A172 (cell line): ENCODE results near the gene ZNF341. TPM values are rescaled to one million over a fixed set of nuclear protein-coding genes. Genes with fewer than 3 reads are reported as not detected.

ENCODE experiments used
- DNase-seq: peaks from one replicate; pipeline ENCODE4 v3.0.0-alpha.2; 2015; ENCODE audit warnings: low spot score
- total RNA-seq: library from RNA; depleted of rRNA; stranded (reverse); fragments of >200 nt; shearing (Covaris generic); gene quantifications from 2 replicates; pipeline ENCODE4 v1.2.3, GENCODE V29; 2014

Gene ZNF341
- total RNA-seq, 1 experiment from 2014 or later: 0.81 TPM

GRCh38 chr20:33701629-33702450 lies 30.0 kb upstream of the ZNF341 start:
- no peak for DNase-seq

GRCh38 chr20:33702861-33703260 lies 28.9 kb upstream of the ZNF341 start:
- no peak for DNase-seq

GRCh38 chr20:33703498-33704137 lies 28.2 kb upstream of the ZNF341 start:
- DNase-seq: no peak

GRCh38 chr20:33704197-33704924 lies 27.4 kb upstream of the ZNF341 start:
- peak; percentile 66 for DNase-seq

- DNase-seq: no peak
Measured at GRCh38 chr20:33707668-33708067, 24.1 kb upstream of the ZNF341 start.

- DNase-seq: peak; percentile 47
Measured at GRCh38 chr20:33709398-33709797, 22.4 kb upstream of the ZNF341 start.

- no peak for DNase-seq
Measured at GRCh38 chr20:33709905-33710541, 21.8 kb upstream of the ZNF341 start.

DNA sequence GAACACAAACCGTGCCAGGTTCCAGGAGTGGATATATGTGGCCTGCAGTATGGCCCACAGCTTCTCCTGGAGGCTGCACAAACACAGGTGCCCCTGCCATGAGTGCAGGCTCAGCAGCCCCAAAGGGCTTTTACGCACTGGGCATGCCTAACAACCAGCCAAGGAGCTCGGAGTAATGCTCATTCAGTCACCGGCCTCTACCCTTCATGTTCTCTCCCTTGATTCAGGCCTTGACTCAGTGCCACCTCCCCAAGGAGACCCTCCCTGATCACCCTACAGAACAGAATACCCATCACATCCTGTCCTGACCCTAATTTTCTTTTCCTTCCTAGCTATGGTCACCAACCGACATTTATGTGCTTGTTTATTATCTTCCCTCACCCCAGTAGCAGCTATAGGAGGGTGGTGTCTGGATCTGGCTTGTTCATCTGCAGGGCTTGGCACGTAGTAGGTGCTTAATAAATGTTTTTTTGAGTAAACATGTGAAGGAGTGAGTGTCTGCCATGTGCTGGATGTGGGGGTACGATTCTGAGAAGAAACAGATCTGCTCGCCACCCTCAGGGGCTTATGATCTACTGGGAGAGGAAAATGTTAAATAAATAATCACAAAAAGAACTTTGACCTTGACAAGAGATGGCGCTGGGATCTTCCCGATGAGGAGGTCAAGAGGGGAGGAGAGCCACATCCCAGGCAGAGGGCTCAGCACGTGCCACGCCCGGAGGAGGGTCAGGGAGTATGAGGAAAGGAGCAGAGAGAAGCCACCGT lies 20.9 kb upstream of the ZNF341 start:
- no peak for DNase-seq

DNA sequence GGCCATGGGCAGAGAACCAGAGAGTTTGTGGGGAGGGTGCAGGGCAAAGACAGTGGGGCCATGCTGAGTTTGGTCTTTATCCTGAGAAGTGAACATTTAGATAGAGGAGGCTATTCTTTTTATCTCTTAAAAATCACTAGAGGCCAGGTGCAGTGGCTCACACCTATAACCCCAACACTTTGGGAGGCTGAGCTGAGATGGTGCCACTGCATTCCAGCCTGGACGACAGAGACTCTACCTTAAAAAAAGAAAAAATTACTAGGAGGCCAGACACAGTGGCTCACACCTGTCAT lies 20.4 kb upstream of the ZNF341 start:
- no peak for DNase-seq

DNA sequence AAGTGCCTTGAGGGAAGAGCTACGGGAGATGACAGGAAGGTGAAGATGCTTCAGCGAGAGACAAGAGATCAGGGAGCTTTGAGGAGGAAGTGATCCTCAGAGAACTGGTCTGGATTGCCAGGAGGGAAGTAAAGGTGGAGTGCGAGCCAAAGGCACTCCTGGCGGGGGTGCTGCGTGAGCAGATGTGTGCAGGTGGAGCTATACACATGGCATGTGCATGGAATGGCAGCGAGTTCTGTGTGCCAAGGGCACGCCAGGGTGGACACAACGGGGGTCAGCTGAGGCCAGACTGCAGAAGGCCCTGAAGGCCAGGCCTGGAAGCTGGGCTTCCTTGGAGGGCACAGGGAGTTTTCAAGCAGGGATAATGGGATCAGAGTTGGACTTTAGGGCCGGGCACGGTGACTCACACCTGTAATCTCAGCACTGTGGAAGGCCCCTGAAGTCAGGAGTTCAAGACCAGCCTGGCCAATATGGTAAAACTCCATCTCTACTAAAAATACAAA lies 17.9 kb upstream of the ZNF341 start:
- DNase-seq: no peak

GRCh38 chr20:33716498-33716897 lies 15.3 kb upstream of the ZNF341 start:
- no peak for DNase-seq

DNA sequence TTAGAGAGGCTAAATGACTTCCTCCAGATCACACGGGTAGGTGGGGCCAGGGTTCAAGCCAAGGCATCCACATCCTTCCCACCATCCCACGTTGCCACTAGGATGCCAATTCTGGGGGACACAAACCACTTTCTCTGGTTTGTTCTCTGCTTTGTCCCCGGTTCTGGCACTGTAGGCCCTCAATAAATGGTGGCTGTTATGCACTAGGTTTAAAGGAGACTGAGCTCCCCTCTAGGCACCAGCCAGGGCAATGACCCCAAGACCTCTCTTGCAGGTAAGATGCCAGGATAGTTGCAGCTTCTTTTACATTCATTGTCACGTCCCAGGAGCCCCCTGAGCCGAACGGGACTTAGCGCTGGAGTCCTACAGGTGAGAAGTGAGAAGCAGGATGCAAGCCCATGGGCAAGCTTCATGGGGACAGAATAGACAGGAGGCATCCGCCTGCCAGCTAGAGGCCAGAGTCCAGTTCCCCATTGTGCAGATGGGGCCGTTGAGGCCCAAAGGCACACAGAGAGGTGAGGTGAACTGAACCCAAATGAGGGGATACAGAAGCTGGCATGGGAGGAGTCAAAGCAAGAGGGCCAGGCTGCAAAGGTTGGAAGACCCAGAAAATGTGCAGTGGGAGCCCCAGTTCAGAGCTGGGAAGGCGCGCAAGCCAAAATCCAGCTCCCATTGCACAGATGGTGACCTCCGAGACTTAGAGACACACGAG lies 12.4 kb upstream of the ZNF341 start:
- DNase-seq: no peak

DNA sequence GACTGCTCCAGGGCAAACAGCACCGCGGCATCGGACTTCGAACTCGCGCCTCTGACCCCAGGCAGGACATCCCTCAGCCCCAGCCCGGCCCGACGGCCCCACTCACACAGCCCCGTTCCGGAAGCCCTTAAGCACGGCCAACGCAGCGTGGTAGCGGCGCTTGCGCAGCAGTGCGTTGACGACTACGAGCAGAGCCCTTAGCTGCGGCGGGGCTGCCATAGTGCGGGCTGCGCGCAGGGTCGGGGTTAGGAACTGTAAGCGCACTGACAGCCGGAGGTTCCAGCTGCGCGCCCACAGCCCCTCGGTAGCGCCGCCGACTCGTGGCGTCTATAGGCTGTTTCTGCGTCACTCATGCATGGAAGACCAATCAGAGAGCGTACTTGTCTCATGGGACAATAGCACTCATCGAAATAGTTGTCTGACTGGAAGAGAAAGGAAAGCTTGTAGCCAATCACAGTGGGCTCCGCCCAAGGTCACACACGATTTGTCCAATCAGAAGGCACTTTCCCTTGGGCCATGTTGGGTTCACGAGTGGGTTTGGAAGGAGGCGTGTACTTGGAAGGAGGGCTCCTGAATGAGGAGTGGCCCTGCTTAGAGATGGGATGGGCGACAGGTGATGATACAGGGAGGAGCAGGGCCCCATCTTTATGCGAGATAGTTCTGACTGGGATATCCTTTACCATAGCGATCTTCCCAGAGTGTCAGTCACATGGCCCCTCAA lies 11.6 kb upstream of the ZNF341 start, which contains the start of gene PXMP4:
TSS of gene PXMP4 (minus strand) at position 322 of the 721 bp plus-strand sequence. CDS start at position 219, 103 bp downstream.
- peak; percentile 99 for DNase-seq

DNA sequence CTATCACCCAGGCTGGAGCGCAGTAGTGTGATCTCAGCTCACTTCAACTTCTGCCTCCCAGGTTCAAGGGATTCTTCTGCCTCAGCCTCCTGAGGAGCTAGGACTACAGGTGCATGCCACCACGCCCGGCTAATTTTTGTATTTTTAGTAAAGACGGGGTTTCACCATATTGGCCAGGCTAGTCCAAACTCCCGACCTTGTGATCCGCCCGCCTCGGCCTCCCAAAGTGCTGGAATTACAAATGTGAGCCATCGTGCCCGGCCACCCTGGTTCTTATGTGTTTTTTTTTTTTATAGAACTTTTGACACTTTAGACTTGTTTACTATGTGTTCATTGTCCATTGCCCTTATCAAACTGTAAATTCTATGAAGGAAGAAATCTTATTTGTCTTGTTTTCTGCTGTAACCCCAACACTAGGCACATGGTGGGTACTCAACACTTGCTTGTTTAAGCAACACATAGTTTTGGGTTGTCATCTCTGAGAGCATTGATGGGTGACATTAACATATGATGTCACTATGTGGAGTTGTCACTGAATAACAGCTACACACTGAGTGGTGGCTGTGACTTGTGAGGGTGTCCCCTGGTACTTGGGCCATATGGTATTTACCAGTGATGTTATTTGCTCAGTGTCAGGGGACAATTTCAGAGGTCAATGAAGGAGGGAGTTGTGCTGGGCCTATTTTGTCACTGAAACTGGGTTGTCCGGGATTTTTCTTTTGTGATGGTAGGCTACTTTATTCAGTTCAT lies 10.2 kb upstream of the ZNF341 start:
- no peak for DNase-seq

GRCh38 chr20:33724439-33725094 lies 7.2 kb upstream of the ZNF341 start:
- no peak for DNase-seq

- DNase-seq: no peak
Measured at GRCh38 chr20:33725607-33726264, 6.1 kb upstream of the ZNF341 start.

- no peak for DNase-seq
Measured at GRCh38 chr20:33727115-33727479, 4.7 kb upstream of the ZNF341 start.

DNA sequence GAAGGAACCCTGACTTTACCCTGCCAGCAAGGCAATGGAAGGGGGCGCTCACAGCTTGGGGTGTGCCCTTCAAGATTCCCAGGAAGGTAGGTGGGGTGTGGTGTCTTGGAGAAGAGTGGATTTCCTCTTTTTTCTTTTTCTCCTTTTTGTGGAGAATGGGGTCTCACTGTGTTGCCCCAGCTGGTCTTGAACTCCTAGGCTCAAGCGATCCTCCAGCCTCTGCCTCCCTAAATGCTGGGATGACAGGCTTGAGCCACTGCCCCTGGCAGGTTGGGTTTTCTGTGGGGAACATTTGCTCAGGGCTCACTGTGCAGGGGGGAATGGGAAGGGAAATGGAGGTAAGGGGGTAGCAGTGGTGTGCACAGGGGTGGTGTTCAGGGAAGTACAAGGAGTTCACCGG lies 4.0 kb upstream of the ZNF341 start:
- DNase-seq: no peak
